Measurements from ENCODE around the gene CDKAL1.

The CDKAL1 gene

GRCh38 chr6:21141616-21142303 lies 607.5 kb downstream of the CDKAL1 start:
- DNase-seq, result no peak
- no peak for TF ChIP-seq CTCF (IDR thresholded peaks at IDR 0.05; ENCODE audit: low read depth, low read length)
- Histone ChIP-seq H3K9me3 (no peaks in the 10 kb centered on the region), H3K4me3 (ENCODE audit: low read depth, low read length) (no peak overlapping the region), H3K36me3 (no peaks in the 10 kb centered on the region), H3K4me1 (peaks cover 21% of the 10 kb centered on the region), H3K27me3 (no peaks in the 10 kb centered on the region)

- H3K4me3 ChIP-seq (ENCODE audit: low read depth, low read length), result no peak overlapping the region
- no peak for DNase-seq
- no peaks in the 10 kb centered on the region for H3K27me3 ChIP-seq
- no peaks in the 10 kb centered on the region for H3K9me3 ChIP-seq
- H3K4me1 ChIP-seq, result peaks cover 24% of the 10 kb centered on the region
- no peak for TF ChIP-seq CTCF (IDR thresholded peaks at IDR 0.05; ENCODE audit: low read depth, low read length)
- H3K36me3 ChIP-seq, result no peaks in the 10 kb centered on the region
Measured at GRCh38 chr6:21142741-21143140, 608.5 kb downstream of the CDKAL1 start.

GRCh38 chr6:21143645-21144044 lies 609.4 kb downstream of the CDKAL1 start:
- H3K4me3 ChIP-seq (ENCODE audit: low read depth, low read length), result no peak overlapping the region
- no peak for TF ChIP-seq CTCF (IDR thresholded peaks at IDR 0.05; ENCODE audit: low read depth, low read length)

GRCh38 chr6:21144928-21145327 lies 610.7 kb downstream of the CDKAL1 start:
- no peak for DNase-seq
- Histone ChIP-seq H3K36me3 (no peaks in the 10 kb centered on the region), H3K4me3 (ENCODE audit: low read depth, low read length) (no peak overlapping the region), H3K4me1 (peaks cover 13% of the 10 kb centered on the region), H3K27me3 (no peaks in the 10 kb centered on the region), H3K9me3 (no peaks in the 10 kb centered on the region)
- TF ChIP-seq CTCF (IDR thresholded peaks at IDR 0.05; ENCODE audit: low read depth, low read length), result no peak

More at GRCh38 chr6:21143645-21144044, 609.4 kb downstream of the CDKAL1 start:
- H3K36me3 ChIP-seq, result no peaks in the 10 kb centered on the region
- peak; percentile 81 for DNase-seq
- H3K9me3 ChIP-seq, result no peaks in the 10 kb centered on the region
- H3K4me1 ChIP-seq, result peaks cover 19% of the 10 kb centered on the region
- no peaks in the 10 kb centered on the region for H3K27me3 ChIP-seq

- Histone ChIP-seq H3K9me3 (no peaks in the 10 kb centered on the region), H3K27me3 (no peaks in the 10 kb centered on the region), H3K36me3 (no peaks in the 10 kb centered on the region), H3K4me1 (peaks cover 15% of the 10 kb centered on the region), H3K4me3 (ENCODE audit: low read depth, low read length) (no peak overlapping the region)
- TF ChIP-seq CTCF (IDR thresholded peaks at IDR 0.05; ENCODE audit: low read depth, low read length), result no peak
- no peak for DNase-seq
Measured at GRCh38 chr6:21147995-21148394, 613.7 kb downstream of the CDKAL1 start.

GRCh38 chr6:21149470-21149869 lies 615.2 kb downstream of the CDKAL1 start:
- H3K4me1 ChIP-seq, result peaks cover 11% of the 10 kb centered on the region
- H3K9me3 ChIP-seq, result no peaks in the 10 kb centered on the region
- DNase-seq, result no peak
- H3K27me3 ChIP-seq, result no peaks in the 10 kb centered on the region
- no peaks in the 10 kb centered on the region for H3K36me3 ChIP-seq
- no peak for TF ChIP-seq CTCF (IDR thresholded peaks at IDR 0.05; ENCODE audit: low read depth, low read length)
- H3K4me3 ChIP-seq (ENCODE audit: low read depth, low read length), result no peak overlapping the region

Data from BE2C (cell line).